Activated naive CD4-positive, alpha-beta T cell treated with anti-CD3 and anti-CD28 coated beads, Interleukin-2, amount 50 U/mL, for 24 hours (primary cell): ENCODE measurements around the gene FIGLA.

Experiments used
- H3K27ac Mint-ChIP-seq: one replicate; pipeline ENCODE4 v1.8.0; 2021; ENCODE audit warnings: mild to moderate bottlenecking, mixed read lengths
- H3K27me3 Mint-ChIP-seq: one replicate; pipeline ENCODE4 v1.8.0; 2021; ENCODE audit warnings: mixed read lengths
- H3K36me3 Mint-ChIP-seq: one replicate; pipeline ENCODE4 v1.8.0; 2021; ENCODE audit warnings: mixed read lengths
- H3K4me1 Mint-ChIP-seq: one replicate; pipeline ENCODE4 v1.8.0; 2021; ENCODE audit warnings: mixed read lengths
- H3K4me3 Mint-ChIP-seq: one replicate; pipeline ENCODE4 v1.8.0; 2021; ENCODE audit warnings: mild to moderate bottlenecking, mixed read lengths
- H3K9me3 Mint-ChIP-seq: one replicate; pipeline ENCODE4 v1.8.0; 2021; ENCODE audit warnings: mixed read lengths

The FIGLA gene

GRCh38 chr2:70790136-70790828 lies at the start of gene FIGLA:
FIGLA (minus strand) TSS chr2:70790643; CDS start chr2:70790638, 5 bp downstream.
- Mint-ChIP-seq H3K27ac (peak within 1 kb of the TSS; percentile 14), H3K4me1 (peaks cover 17% of the 10 kb centered on the region), H3K36me3 (peaks cover 3% of the 10 kb centered on the region), H3K9me3 (no peaks in the 10 kb centered on the region), H3K4me3 (peak within 1 kb of the TSS; percentile 86), H3K27me3 (peaks cover 39% of the 10 kb centered on the region)

- Mint-ChIP-seq H3K27me3 (peaks cover 2% of the 10 kb centered on the region), H3K4me1 (no peaks in the 10 kb centered on the region), H3K27ac (no peak overlapping the region), H3K4me3 (no peak overlapping the region), H3K36me3 (peaks cover 3% of the 10 kb centered on the region), H3K9me3 (no peaks in the 10 kb centered on the region)
Observed at GRCh38 chr2:70837980-70838925, 47.8 kb upstream of the FIGLA start.

- Mint-ChIP-seq H3K27me3 (no peaks in the 10 kb centered on the region), H3K4me1 (no peaks in the 10 kb centered on the region), H3K27ac (no peak within 1 kb of the TSS), H3K36me3 (no peaks in the 10 kb centered on the region), H3K9me3 (no peaks in the 10 kb centered on the region), H3K4me3 (no peak within 1 kb of the TSS)
Observed at GRCh38 chr2:70835643-70836042, 45.2 kb upstream of the FIGLA start, which contains the start of gene CD207. CD207 (minus strand) TSS chr2:70835816; CDS start chr2:70835776, 40 bp downstream.

- H3K36me3 Mint-ChIP-seq = no peaks in the 10 kb centered on the region
- H3K4me1 Mint-ChIP-seq = no peaks in the 10 kb centered on the region
- H3K9me3 Mint-ChIP-seq = no peaks in the 10 kb centered on the region
- no peaks in the 10 kb centered on the region for H3K27me3 Mint-ChIP-seq
- no peak overlapping the region for H3K4me3 Mint-ChIP-seq
- H3K27ac Mint-ChIP-seq = no peak overlapping the region
Observed at GRCh38 chr2:70834881-70835280, 44.4 kb upstream of the FIGLA start.

- no peaks in the 10 kb centered on the region for H3K36me3 Mint-ChIP-seq
- no peaks in the 10 kb centered on the region for H3K9me3 Mint-ChIP-seq
- no peak overlapping the region for H3K27ac Mint-ChIP-seq
- no peaks in the 10 kb centered on the region for H3K27me3 Mint-ChIP-seq
- no peaks in the 10 kb centered on the region for H3K4me1 Mint-ChIP-seq
- H3K4me3 Mint-ChIP-seq = no peak overlapping the region
Observed at GRCh38 chr2:70834106-70834505, 43.7 kb upstream of the FIGLA start.

GRCh38 chr2:70833246-70833645 lies 42.8 kb upstream of the FIGLA start:
- no peak overlapping the region for H3K4me3 Mint-ChIP-seq
- peaks cover 1% of the 10 kb centered on the region for H3K27me3 Mint-ChIP-seq
- no peak overlapping the region for H3K27ac Mint-ChIP-seq
- no peaks in the 10 kb centered on the region for H3K36me3 Mint-ChIP-seq
- no peaks in the 10 kb centered on the region for H3K4me1 Mint-ChIP-seq
- H3K9me3 Mint-ChIP-seq = no peaks in the 10 kb centered on the region

- H3K4me3 Mint-ChIP-seq = no peak overlapping the region
- H3K27ac Mint-ChIP-seq = no peak overlapping the region
- peaks cover 3% of the 10 kb centered on the region for H3K4me1 Mint-ChIP-seq
- H3K9me3 Mint-ChIP-seq = no peaks in the 10 kb centered on the region
- peaks cover 1% of the 10 kb centered on the region for H3K27me3 Mint-ChIP-seq
- no peaks in the 10 kb centered on the region for H3K36me3 Mint-ChIP-seq
Observed at GRCh38 chr2:70832386-70832785, 41.9 kb upstream of the FIGLA start.

- Mint-ChIP-seq H3K4me3 (no peak overlapping the region), H3K36me3 (no peaks in the 10 kb centered on the region), H3K9me3 (no peaks in the 10 kb centered on the region), H3K27ac (no peak overlapping the region), H3K27me3 (peaks cover 1% of the 10 kb centered on the region), H3K4me1 (peaks cover 8% of the 10 kb centered on the region)
Observed at GRCh38 chr2:70831861-70832260, 41.4 kb upstream of the FIGLA start.

- no peaks in the 10 kb centered on the region for H3K9me3 Mint-ChIP-seq
- H3K27ac Mint-ChIP-seq = no peak overlapping the region
- H3K4me3 Mint-ChIP-seq = no peak overlapping the region
- H3K4me1 Mint-ChIP-seq = peaks cover 15% of the 10 kb centered on the region
- H3K27me3 Mint-ChIP-seq = peaks cover 1% of the 10 kb centered on the region
- no peaks in the 10 kb centered on the region for H3K36me3 Mint-ChIP-seq
Observed at GRCh38 chr2:70830366-70830765, 39.9 kb upstream of the FIGLA start.

GRCh38 chr2:70829916-70830315 lies 39.5 kb upstream of the FIGLA start:
- Mint-ChIP-seq H3K27ac (no peak overlapping the region), H3K4me3 (no peak overlapping the region), H3K4me1 (peaks cover 15% of the 10 kb centered on the region), H3K9me3 (no peaks in the 10 kb centered on the region), H3K27me3 (peaks cover 1% of the 10 kb centered on the region), H3K36me3 (no peaks in the 10 kb centered on the region)

GRCh38 chr2:70828914-70829824 lies 38.7 kb upstream of the FIGLA start:
- Mint-ChIP-seq H3K4me1 (peaks cover 15% of the 10 kb centered on the region), H3K27ac (peak overlapping the region; percentile 71)

GRCh38 chr2:70828115-70828514 lies 37.7 kb upstream of the FIGLA start:
- Mint-ChIP-seq H3K4me3 (no peak overlapping the region), H3K9me3 (no peaks in the 10 kb centered on the region), H3K27ac (no peak overlapping the region), H3K36me3 (no peaks in the 10 kb centered on the region), H3K4me1 (peaks cover 15% of the 10 kb centered on the region), H3K27me3 (peaks cover 1% of the 10 kb centered on the region)

More at GRCh38 chr2:70828914-70829824, 38.7 kb upstream of the FIGLA start:
- Mint-ChIP-seq H3K36me3 (no peaks in the 10 kb centered on the region), H3K4me3 (no peak overlapping the region), H3K27me3 (peaks cover 1% of the 10 kb centered on the region), H3K9me3 (no peaks in the 10 kb centered on the region)

GRCh38 chr2:70827388-70827787 lies 36.9 kb upstream of the FIGLA start:
- Mint-ChIP-seq H3K4me1 (peaks cover 15% of the 10 kb centered on the region), H3K27ac (peak overlapping the region; percentile 53), H3K36me3 (no peaks in the 10 kb centered on the region), H3K27me3 (peaks cover 1% of the 10 kb centered on the region), H3K9me3 (no peaks in the 10 kb centered on the region), H3K4me3 (no peak overlapping the region)

- H3K36me3 Mint-ChIP-seq = no peaks in the 10 kb centered on the region
- H3K9me3 Mint-ChIP-seq = no peaks in the 10 kb centered on the region
- H3K4me3 Mint-ChIP-seq = no peak overlapping the region
- H3K27me3 Mint-ChIP-seq = peaks cover 1% of the 10 kb centered on the region
- peak overlapping the region; percentile 53 for H3K27ac Mint-ChIP-seq
- H3K4me1 Mint-ChIP-seq = peaks cover 15% of the 10 kb centered on the region
Observed at GRCh38 chr2:70826696-70827350, 36.4 kb upstream of the FIGLA start.

GRCh38 chr2:70823249-70823648 lies 32.8 kb upstream of the FIGLA start:
- peaks cover 15% of the 10 kb centered on the region for H3K4me1 Mint-ChIP-seq
- H3K27ac Mint-ChIP-seq = no peak overlapping the region
- H3K9me3 Mint-ChIP-seq = no peaks in the 10 kb centered on the region
- no peak overlapping the region for H3K4me3 Mint-ChIP-seq
- H3K36me3 Mint-ChIP-seq = no peaks in the 10 kb centered on the region
- H3K27me3 Mint-ChIP-seq = no peaks in the 10 kb centered on the region
